GM21717 (cell line): ENCODE results near the gene GBF1.

ENCODE experiments used
- ATAC-seq: cut with Tn5 transposase; IDR thresholded peaks from one replicate; pipeline ENCODE4 v1.9.1; 2021; ENCODE audit warnings: mild to moderate bottlenecking, moderate library complexity; ENCODE audit not compliant: unreplicated experiment

GBF1 gene

GRCh38 chr10:102334101-102334500 lies 88.8 kb downstream of the GBF1 start:
- no peak for ATAC-seq

DNA sequence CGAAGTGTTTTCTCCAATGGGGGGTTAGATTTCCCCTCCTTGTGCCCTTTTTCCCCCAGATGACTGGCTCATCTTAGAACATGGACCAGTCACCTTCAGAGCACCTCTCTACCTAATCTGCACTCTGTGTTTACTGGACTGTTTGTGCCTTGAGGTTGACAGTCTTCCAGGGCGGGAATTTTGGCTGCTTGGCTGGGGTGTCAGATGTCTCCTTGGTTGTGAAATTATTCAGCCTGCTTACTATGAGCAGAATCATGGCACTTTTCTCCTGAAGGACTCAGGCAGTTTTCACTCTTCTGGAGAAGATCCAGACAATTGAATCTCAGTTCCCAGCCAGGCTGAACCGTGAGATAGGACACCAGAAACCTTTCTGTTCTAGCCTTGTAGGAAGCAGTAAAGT lies 89.9 kb downstream of the GBF1 start:
- ATAC-seq = no peak

- ATAC-seq = no peak
Measured at GRCh38 chr10:102341038-102341688, 95.8 kb downstream of the GBF1 start.

DNA sequence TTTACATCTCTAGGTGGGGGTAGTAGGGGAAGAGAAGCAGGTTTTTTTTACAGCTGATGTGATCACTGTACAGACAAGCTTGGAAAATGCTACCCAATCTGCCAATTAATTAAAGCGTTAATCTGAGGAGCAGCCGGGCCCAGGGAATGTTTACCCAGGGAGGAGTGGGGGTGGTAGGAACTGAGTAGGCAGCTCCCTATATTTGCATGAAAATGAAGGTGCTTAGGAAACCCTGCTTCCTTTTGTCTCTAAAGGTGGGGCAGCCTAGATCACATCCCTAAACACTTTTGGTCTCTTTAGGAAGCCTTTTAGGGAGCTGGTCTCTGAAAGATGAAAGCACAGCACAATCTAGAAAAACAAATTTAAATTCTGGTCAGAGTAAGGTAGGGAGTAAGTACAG lies 97.1 kb downstream of the GBF1 start:
- no peak for ATAC-seq

GRCh38 chr10:102342958-102343357 lies 97.6 kb downstream of the GBF1 start:
- no peak for ATAC-seq

- ATAC-seq = no peak
Measured at GRCh38 chr10:102344067-102344466, 98.7 kb downstream of the GBF1 start.

- ATAC-seq = no peak
Measured at GRCh38 chr10:102347236-102347828, 102.0 kb downstream of the GBF1 start.

- no peak for ATAC-seq
Measured at GRCh38 chr10:102352066-102352715, 106.9 kb downstream of the GBF1 start.

- ATAC-seq = no peak
Measured at GRCh38 chr10:102354451-102354850, 109.1 kb downstream of the GBF1 start.

DNA sequence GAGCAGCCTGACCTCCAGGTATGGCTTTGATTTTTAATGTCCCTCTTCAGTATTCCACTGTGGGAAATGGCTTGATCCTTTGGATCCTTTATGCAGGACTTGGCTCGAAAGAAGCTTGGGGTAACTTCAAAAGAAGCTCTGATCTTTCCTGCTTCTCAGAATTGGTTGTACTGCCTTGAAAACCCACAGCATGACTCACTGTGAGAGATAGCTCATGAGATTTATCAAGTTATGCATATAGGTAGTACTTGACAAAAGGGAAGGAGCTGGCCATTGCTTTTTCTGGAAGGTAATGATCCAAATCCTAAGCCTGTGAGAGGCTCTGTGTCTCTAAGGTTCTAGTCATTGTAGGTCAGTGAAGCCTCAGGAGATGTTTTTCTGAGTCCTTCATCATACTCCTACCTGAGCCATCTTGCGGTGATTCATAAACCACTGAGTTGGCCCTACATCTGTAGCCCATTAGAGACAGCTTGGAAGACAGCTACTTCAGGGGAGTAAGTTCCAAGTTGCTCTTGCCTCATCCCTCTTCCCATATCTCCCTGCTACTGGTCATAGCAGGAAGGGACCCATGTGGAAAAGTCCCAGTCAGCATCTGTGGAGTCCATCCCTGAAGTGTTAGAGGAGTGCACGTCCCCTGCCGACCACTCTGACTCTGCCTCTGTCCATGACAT lies 113.5 kb downstream of the GBF1 start:
- no peak for ATAC-seq

- no peak for ATAC-seq
Measured at GRCh38 chr10:102367441-102367840, 122.1 kb downstream of the GBF1 start.

DNA sequence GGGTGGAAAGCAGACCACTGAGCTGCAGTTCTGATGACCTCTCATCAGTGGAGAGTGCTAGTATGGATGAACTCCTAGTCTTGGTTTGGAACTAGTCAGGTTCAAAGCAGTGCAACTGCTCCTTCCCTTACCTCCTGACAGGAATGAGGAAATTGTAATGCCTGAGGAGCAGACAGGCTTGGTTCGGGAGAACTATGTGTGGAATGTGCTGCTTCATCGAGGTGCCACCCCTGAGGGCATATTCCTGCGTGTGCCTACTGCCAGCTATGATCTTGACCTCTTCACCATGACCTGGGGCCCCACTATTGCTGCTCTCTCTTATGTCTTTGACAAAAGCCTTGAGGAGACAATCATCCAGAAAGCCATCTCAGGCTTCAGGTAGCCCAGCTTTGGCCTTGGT lies 122.7 kb downstream of the GBF1 start:
- ATAC-seq = no peak

- no peak for ATAC-seq
Measured at GRCh38 chr10:102371295-102371694, 126.0 kb downstream of the GBF1 start.

- ATAC-seq = no peak
Measured at GRCh38 chr10:102375250-102375649, 129.9 kb downstream of the GBF1 start.

GRCh38 chr10:102375867-102376266 lies 130.5 kb downstream of the GBF1 start:
- ATAC-seq = no peak

DNA sequence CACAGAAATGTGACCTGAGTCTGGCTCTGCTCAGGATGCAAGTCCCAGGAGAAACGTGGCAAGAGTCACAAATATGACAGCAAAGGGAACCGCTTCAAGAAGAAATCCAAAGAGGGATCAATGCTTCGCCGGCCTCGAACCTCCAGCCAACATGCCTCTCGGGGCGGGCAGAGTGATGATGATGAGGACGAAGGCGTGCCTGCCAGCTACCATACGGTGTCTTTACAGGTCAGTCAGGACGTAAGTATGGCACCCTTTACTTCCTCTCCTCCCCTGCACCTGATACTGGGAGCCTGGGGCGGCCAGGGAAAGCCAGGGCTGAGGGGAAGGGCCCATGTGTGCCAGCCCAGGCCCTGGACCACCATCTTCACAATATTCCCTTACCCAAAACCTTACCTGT lies 131.6 kb downstream of the GBF1 start:
- no peak for ATAC-seq

DNA sequence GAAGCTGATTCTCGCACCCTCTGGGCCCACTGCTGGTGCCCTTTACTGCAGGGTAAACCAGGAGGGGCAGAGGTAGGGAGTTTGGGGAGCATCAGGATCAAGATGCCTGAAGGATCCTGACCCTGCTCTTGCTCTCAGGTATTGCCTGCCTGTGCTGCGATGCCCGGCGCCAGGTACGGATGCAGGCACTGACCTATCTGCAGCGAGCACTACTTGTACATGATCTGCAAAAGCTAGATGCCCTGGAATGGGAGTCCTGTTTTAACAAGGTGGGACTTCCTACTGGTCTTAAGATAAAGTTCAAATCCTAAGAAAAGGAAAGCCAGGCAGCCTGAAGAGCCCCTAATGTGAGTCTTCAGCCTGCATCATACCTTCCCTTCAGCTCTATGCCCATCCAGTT lies 134.1 kb downstream of the GBF1 start:
- ATAC-seq = no peak

- no peak for ATAC-seq
Measured at GRCh38 chr10:102381983-102382382, 136.7 kb downstream of the GBF1 start.

- ATAC-seq = no peak
Measured at GRCh38 chr10:102382871-102383270, 137.5 kb downstream of the GBF1 start.

- ATAC-seq = no peak
Measured at GRCh38 chr10:102384053-102384452, 138.7 kb downstream of the GBF1 start.

DNA sequence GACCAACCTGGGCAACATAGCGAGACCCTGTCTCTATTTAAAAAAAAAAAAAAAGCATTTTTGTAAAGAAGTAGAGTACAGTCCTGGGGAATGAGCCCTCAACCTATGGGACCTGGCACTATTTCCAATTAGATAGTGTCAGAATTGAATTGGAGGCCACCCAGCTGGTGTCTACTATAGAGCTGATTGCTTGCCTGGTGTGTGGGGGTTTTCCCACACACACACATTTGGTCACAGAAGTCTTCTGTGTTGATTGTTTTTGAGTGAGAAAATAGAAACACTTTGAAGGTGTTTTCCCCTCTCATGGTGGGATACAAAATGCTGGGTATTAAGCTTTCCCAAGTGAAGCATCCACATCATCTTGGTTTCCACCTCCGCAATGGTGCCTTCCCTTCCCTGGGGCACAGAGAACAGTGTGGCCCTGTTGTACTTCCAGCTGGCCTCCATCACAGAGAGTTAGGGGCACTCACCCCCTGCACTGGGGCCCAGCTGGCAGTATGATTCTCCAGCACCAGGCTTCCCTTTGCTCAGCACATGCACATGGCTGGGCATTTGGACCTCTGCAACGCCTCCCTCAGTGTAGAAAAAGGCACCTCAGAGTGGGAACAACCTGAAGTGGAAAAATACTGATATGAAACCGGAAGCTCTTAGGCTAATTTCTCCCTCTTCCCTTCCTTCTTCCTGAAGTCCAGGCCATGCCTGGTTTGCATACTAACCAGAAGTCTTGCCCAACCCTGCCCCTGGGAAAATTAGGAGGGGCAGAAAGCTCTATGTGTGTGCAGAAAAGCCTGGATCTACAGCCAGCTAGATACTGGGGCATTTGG lies 139.5 kb downstream of the GBF1 start:
- ATAC-seq = no peak
